ENCODE results near the gene TBC1D1.

DNA sequence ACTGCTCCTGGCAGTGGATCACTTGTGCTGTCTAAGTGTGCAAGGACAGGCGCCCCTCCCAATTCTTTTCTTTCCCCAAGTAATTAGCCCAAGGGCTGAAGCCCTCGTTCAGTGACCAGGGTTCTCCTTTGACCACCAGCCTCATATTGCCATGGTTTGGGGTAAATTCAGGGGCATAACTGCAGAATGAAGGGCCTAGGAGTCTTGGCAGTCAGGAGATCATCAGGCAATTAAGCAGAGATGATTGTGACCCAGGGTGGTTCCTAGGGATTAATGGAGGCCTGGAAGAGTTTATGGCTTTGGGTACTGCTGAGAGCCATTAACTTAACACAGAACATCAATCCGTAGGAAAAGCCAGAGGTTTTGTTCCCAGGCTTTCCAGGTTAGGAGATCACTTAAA, 240.0 kb downstream of the TBC1D1 start:
- TF ChIP-seq, protein P1, sequence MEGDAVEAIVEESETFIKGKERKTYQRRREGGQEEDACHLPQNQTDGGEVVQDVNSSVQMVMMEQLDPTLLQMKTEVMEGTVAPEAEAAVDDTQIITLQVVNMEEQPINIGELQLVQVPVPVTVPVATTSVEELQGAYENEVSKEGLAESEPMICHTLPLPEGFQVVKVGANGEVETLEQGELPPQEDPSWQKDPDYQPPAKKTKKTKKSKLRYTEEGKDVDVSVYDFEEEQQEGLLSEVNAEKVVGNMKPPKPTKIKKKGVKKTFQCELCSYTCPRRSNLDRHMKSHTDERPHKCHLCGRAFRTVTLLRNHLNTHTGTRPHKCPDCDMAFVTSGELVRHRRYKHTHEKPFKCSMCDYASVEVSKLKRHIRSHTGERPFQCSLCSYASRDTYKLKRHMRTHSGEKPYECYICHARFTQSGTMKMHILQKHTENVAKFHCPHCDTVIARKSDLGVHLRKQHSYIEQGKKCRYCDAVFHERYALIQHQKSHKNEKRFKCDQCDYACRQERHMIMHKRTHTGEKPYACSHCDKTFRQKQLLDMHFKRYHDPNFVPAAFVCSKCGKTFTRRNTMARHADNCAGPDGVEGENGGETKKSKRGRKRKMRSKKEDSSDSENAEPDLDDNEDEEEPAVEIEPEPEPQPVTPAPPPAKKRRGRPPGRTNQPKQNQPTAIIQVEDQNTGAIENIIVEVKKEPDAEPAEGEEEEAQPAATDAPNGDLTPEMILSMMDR (IDR thresholded peaks at IDR 0.05): no peak
- no peak for TF ChIP-seq POLR2A (IDR thresholded peaks at IDR 0.05)
